Measurements from ENCODE around the gene AQR.

GRCh38 chr15:34964277-34964676 is 5.3 kb downstream of the AQR start:
- TF ChIP-seq CTCF (IDR thresholded peaks at IDR 0.05; ENCODE audit: low read depth, low read length, poor library complexity, severe bottlenecking) (no peak), EZH2phosphoT487 (IDR thresholded peaks at IDR 0.05; ENCODE audit: borderline replicate concordance, low read length) (no peak)
